Fibroblast of skin of right quadriceps (primary cell): ENCODE results near the gene SLC4A9.
"Not testable (repeated sequence)": the region's sequence is repeated elsewhere in the genome, so short reads cannot be mapped to it uniquely, and the experiment has no call there.

ENCODE experiments used
- DNase-seq: peaks from one replicate; pipeline ENCODE4 v3.0.0-alpha.2; 2013

The SLC4A9 gene

DNA sequence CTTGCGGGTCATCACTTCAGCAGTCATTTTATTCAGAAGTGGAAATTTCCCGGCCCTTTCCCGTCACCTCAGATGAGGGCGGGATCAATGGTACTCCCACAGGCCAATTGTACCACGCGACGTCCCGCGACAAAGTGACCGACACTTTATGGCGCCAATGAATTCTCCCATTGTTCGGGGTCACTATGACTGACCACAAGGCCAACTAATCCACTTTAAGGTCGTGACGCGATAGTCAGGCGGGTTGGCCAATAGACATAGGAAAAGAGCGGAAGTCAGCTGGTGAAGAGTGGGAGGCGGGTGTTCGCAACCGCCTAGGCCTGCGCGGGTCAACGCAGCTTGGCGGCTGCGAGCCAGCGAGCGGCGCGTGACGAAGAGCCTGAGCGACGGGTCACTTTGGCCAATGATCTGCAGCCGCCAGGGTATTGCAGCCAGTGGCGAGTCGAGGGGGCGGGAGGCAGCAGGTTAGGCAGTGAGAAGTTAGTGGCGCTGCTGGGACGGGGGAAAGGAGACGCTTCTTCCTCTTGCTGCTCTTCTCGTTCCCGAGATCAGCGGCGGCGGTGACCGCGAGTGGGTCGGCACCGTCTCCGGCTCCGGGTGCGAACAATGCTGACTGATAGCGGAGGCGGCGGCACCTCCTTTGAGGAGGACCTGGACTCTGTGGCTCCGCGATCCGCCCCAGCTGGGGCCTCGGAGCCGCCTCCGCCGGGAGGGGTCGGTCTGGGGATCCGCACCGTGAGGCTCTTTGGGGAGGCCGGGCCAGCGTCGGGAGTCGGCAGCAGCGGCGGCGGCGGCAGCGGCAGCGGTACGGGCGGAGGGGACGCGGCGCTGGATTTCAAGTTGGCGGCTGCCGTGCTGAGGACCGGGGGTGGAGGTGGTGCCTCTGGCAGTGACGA lies 41.6 kb downstream of the SLC4A9 start, which contains the start of gene ANKHD1:
ANKHD1 (plus strand) TSS at position 472 of the 896 bp plus-strand sequence; CDS start at position 607, 135 bp downstream.
- peak; percentile 100 for DNase-seq

DNA sequence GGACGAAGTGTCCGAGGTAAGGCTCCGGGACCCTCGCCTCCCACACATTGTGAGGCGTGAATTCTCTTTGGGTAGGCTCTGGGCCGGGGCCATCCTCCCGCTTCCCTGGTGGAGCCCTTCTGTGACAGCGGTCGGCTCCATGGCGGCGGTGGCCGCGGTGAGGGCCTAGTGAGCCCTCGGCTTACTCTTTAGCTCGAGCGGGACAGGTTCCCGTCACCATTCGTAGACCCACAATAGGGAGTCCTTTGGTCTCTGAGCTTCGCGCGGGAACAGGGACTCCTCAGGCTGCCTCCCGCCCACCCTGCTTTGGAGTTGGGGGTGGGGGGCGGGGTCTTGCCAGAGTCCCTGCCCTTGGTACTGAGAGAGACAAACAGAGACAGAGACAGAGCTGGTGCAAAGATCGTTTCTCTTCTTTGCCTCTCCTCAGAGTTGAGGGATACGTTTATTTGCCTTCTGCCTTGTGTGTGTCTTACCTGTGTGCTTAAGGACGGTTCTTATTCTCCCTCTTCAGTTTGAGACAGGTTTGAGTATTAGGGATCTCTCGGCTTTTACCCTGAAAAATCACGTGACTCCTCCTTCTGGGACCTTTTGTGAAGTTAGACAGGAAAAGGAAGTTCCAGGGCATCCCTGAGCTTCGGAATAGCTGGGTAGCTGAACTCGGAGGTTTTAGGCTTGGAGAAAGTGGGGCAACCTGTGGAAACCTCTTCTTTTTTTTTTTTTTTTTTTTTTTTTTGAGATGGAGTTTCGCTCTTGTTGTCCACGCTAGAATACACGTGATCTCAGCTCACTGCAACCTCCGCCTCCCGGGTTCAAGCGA lies 42.5 kb downstream of the SLC4A9 start:
- DNase-seq, result peak; percentile 40

DNA sequence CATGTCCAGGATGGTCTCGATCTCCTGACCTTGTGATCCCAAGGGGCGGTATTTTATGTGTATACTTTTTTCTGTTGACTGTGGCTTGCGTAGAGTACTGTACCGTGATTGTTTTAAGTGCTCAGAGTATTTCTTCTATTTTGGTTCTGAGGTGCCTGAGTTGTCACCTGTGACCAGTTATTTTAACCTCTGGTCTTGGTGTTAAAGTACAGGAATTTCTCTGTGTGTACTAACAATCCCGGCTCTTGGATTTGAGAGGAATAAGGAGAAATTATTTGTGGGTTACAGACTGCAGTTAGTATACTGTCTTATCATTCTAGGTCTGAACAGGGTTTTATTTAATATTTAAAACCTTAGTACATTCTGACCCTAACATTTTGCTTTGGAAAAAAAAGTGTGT lies 43.6 kb downstream of the SLC4A9 start:
- DNase-seq, result no peak

DNA sequence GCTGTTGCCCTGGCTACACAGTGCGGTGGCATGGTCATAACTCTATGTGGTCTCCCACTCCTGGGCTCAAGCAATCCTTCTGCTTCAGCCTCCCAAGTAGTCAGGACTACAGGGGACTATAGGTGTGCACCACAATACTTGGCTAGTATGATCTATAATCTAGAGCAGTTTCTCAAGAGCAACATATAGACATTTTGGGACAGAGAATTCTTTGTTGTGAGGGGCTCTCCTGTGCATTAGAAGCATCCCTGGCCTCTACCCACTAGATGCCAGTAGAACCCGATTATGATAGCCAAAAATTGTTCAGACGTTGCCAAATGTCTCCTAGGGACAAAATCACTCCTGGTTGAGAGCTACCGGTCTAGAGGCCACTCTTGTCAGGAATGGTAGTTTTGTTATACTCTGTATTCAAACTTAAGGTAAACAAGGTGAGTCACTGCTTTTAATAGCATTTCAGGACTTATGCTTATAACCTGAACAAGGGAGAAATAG lies 48.8 kb downstream of the SLC4A9 start:
- no peak for DNase-seq

DNA sequence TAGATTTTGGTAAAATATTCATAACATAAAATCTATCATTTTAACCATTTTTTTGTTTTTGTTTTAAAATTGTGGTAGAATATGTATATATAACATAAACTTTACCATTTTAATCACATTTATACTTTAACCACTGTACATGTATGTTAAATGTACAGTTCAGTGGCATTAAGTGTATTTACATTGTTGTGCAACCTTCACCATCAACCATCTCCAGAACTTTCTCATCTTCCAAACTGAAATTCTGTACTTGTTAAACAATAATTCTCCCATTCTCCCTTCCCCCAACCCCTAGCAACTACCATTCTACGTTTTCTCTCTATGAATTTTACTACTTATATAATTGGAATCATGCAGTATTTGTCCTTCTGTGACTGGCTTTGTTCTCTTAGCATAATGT lies 53.2 kb downstream of the SLC4A9 start:
- no peak for DNase-seq

DNA sequence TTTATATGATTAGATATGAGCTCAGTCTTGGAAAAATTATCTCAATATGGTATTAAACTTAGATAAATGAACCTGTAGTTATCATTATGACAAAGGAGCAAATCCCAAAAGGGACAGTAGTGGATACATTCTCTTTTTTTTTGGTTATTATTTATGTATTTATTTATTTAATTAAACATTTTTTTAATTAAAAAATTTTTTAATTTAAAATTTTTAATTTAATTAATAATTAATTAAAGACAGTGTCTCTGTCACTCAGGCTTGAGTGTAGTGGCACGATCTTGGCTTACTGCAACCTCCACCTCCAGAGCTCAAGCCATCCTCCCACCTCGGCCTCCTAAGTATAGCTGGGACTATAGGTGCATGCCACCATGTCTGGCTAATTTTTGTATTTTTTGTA lies 57.2 kb downstream of the SLC4A9 start:
- DNase-seq, result no peak

DNA sequence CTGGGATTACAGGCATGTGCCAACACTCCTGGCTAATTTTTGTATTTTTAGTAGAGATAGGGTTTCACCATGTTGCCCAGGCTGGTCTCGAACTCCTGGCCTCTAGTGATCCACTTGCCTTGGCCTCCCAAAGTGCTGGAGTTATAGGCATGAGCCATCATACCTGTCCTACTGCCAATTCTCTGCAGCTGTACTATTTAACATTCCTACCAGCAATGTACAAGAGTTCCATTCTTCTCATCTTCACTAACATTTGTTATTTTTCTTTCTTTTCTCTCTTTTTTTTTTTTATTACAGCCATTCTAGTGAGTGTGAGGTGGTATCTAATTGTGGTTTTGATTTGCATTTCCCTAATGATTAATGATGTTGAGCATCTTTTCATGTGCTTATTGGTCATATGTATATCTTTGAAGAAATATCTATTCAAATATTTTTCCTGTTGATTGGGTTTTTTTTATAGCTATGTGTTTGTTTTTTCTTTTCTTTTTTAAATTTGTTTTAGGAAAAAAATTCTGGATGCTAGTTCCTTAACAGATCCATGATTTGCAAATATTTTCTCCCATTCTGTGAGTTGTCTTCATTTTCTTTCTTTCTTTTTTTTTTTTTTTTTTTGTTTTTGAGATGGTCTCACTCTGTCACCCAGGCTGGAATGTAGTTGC lies 59.0 kb downstream of the SLC4A9 start:
- DNase-seq, result no peak

DNA sequence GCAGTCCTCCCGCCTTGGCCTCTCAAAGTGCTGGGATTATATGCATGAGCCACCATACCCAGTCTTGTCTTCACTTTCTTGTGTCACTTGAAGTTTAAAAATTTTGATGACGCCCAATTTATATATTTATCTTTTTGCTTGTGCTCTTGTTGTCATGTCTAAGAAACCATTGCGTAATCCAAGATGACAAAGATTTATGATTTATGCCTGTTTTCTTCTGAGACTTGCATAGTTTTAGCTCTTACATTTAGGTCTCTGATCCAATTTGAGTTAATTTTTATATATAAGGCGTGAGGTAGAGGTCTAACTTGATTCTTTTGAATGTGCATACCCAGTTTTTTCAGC lies 60.2 kb downstream of the SLC4A9 start:
- DNase-seq, result no peak

DNA sequence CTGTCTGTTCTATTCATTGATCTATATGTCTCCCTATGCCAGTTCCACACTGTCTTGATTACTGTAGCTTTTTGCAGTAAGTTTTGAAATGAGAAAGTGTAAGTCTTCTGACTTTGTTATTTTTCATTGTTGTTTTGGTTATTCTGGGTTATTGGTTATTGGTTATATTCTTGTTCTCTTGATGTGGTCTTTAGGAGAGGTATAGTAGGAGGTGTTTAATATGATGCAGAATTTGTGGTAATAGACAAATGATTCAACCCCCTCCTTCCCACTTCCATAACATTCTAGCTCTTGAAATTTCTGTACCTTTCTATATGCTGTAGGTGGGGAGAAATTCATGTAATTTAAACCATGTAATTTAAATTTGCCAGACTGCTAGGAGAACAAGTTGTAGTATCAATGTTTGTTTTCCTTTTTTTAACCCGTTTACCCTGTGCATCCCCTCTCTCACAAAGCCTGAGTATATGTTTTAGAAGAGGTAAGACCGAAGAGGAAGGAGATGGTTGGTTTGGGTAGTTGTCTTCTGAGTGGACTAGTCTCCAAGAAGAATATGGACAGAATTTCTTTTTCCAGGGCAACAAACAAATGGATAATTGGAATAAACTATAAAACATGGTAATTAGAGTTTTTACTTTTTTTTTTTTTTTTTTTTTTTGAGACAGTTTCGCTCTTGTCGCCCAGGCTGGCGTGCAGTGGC lies 60.8 kb downstream of the SLC4A9 start:
- no peak for DNase-seq

DNA sequence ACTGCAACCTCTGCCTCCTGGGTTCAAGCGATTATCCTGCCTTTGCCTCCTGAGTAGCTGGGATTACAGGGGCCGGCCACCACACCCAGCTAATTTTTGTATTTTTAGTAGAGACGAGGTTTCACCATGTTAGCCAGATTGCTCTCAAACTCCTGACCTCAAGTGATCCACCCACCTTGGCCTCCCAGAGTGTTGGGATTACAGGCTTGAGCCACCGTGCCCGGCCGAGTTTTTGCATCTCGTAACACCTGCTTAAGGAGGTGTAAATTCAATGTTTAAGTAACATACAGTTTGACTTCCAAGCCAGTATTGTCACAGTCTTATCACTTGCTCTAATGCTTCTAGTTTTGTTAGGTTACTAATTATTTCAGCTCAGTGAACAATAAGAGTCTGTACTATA lies 61.4 kb downstream of the SLC4A9 start:
- DNase-seq, result not testable (repeated sequence)

DNA sequence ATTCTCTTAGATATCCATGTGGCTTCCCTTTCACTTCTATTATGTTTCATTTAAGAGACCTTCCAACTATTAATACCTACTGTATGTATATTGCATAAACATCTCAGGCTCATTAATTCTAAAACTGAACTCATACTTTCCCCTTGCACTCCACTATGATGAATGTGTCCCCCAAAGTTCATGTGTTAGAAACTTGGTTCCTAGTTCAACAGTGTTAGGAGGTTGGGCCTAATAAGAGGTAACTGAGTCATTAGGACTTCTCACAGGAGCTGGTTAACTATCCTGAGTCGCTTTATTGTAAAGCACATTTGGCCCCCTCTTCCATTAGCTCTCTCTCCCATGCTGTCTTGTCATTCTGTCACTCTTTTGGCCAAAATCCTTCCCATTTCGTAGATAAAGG lies 63.6 kb downstream of the SLC4A9 start:
- no peak for DNase-seq

DNA sequence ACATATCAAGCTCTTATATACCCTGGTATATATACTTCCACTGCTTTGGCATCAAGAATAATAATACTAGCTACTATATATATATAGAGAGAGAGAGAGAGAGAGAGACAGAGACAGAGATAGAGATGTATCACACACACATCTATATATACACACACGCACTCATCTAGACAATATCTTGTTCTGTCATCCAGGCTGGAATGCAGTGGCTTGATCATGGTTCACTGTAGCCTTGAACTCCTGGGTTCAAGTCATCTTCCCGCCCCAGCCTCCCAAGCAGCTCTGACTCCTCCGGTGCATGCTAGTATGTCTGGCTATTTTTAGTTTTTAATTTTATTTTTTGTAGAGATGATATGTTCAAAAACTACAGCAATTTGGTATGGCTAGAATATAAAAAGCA lies 64.1 kb downstream of the SLC4A9 start:
- DNase-seq, result no peak
